GM23338 (cell line): ENCODE measurements around the gene KLK4.

Experiments used
- CREB1 ChIP-seq: fragments of 250-450 bp; sonication (Bioruptor Pico); IDR thresholded peaks from 2 replicates; pipeline ENCODE4 v1.5.0; 2020; ENCODE audit warnings: low read depth, mild to moderate bottlenecking, moderate library complexity
- CTCF ChIP-seq, 2 experiments: fragments of 200-600 bp in 1 of 2; sonication (generic) in 1 of 2; conservative IDR thresholded peaks; 2 replicates each; pipeline versions ENCODE4 v1.5.1 to v1.6.1; 2016 to 2017; ENCODE audit warnings: antibody characterized with exemption in 2 of 2, low read depth in 2 of 2, mild to moderate bottlenecking in 2 of 2, moderate library complexity in 1 of 2
- EZH2 ChIP-seq: fragments of 200-600 bp; sonication (generic); IDR thresholded peaks from one replicate; pipeline ENCODE4 v1.8.0; 2017; ENCODE audit warnings: antibody characterized with exemption, mild to moderate bottlenecking, low read depth; ENCODE audit not compliant: unreplicated experiment
- EZH2phosphoT487 ChIP-seq: fragments of 200-600 bp; sonication (generic); IDR thresholded peaks from one replicate; pipeline ENCODE4 v1.8.1; 2018; ENCODE audit warnings: antibody characterized with exemption; ENCODE audit not compliant: unreplicated experiment
- JUNB ChIP-seq: IDR thresholded peaks from one replicate; pipeline ENCODE4 v1.6.1; 2016; ENCODE audit warnings: antibody characterized with exemption; ENCODE audit not compliant: unreplicated experiment
- NANOG ChIP-seq: IDR thresholded peaks from 2 replicates; pipeline ENCODE4 v1.6.1; 2016; ENCODE audit warnings: antibody characterized with exemption, borderline replicate concordance
- POLR2AphosphoS5 ChIP-seq: IDR thresholded peaks from 2 replicates; pipeline ENCODE4 v1.6.1; 2016; ENCODE audit warnings: antibody characterized with exemption, low read depth
- REST ChIP-seq: IDR thresholded peaks from one replicate; pipeline ENCODE4 v1.6.1; 2018; ENCODE audit warnings: antibody characterized with exemption; ENCODE audit not compliant: unreplicated experiment

- TF ChIP-seq CTCF (conservative IDR thresholded peaks at IDR 0.05; ENCODE audit: low read depth in 2 of 2) (no peak), CREB1 (CRISPR knock-in tag) (no peak), EZH2 (no peak), REST (no peak), POLR2AphosphoS5 (no peak), NANOG (no peak), JUNB (no peak), EZH2phosphoT487 (no peak)
Measured at GRCh38 chr19:50925734-50926133, 14.5 kb upstream of the KLK4 start.
